Panc1 (cell line): ENCODE results near the gene PHF13. TPM values are rescaled to one million over a fixed set of nuclear protein-coding genes. Genes with fewer than 3 reads are reported as not detected.

Experiments
- ATAC-seq: fragments of 200-7000 bp; cut with Tn5 transposase; 2 replicates; pipeline ENCODE4 v1.9.1; 2020; ENCODE audit warnings: mild to moderate bottlenecking, moderate library complexity
- BruUV-seq: library from RNA; stranded (reverse); fragments of 400-500 nt; replicated peaks from 2 replicates; lab custom pipeline; 2021; lab: Mats Ljungman, UMichigan
- CTCF ChIA-PET: fragments of 300-600 bp; sonication (Branson Sonifier 250); formaldehyde crosslinking; loops from one replicate; lab custom pipeline; 2022; ENCODE audit warnings: antibody characterized with exemption; lab: Charles Lee
- POLR2A ChIA-PET: fragments of 300-600 bp; sonication (Branson Sonifier 250); formaldehyde crosslinking; loops from one replicate; lab custom pipeline; 2022; ENCODE audit warnings: antibody characterized with exemption; lab: Charles Lee
- DNase-seq: peaks from one replicate; pipeline ENCODE4 v3.0.0-alpha.2; 2010; ENCODE audit warnings: low read depth, low spot score
- H3K27ac ChIP-seq: 2 replicates; pipeline ENCODE4 v1.5.1; 2011; ENCODE audit warnings: mild to moderate bottlenecking, low read length, inconsistent platforms
- H3K27me3 ChIP-seq: fragments of 200-500 bp; sonication (Bioruptor generic); 2 replicates; pipeline ENCODE4 v1.6.0; 2014; ENCODE audit warnings: low read length, inconsistent platforms; ENCODE audit not compliant: control insufficient read depth, insufficient read depth
- H3K36me3 ChIP-seq: fragments of 200-500 bp; sonication (Bioruptor generic); 2 replicates; pipeline ENCODE4 v1.5.1; 2014; ENCODE audit warnings: inconsistent platforms, mild to moderate bottlenecking, low read length, moderate library complexity; ENCODE audit not compliant: control insufficient read depth, insufficient read depth
- H3K4me1 ChIP-seq: 2 replicates; pipeline ENCODE4 v1.5.1; 2011; ENCODE audit warnings: inconsistent platforms, mild to moderate bottlenecking, low read length, moderate library complexity; ENCODE audit not compliant: control insufficient read depth, insufficient read depth
- H3K4me3 ChIP-seq, 2 experiments: 2 replicates each; pipeline ENCODE4 v1.5.1; 2011 to 2012; ENCODE audit warnings: low read depth in 2 of 2, low read length in 2 of 2, mild to moderate bottlenecking in 2 of 2, inconsistent platforms in 1 of 2, moderate library complexity in 1 of 2
- H3K9me3 ChIP-seq: fragments of 200-500 bp; sonication (Bioruptor generic); 2 replicates; pipeline ENCODE4 v1.5.1; 2014; ENCODE audit warnings: low read depth, mild to moderate bottlenecking, inconsistent platforms, low read length, moderate library complexity; ENCODE audit not compliant: control insufficient read depth, insufficient read depth
- CTCF ChIP-seq: fragments of 450-650 bp; IDR thresholded peaks from 2 replicates; pipeline ENCODE4 v1.5.1; 2017; ENCODE audit warnings: mild to moderate bottlenecking
- POLR2AphosphoS5 ChIP-seq: IDR thresholded peaks from 2 replicates; pipeline ENCODE4 v1.6.1; 2012; ENCODE audit warnings: mild to moderate bottlenecking, low read depth, low read length, moderate library complexity
- REST ChIP-seq, 2 experiments: IDR thresholded peaks; 2 replicates each; pipeline ENCODE4 v1.6.1; 2011 to 2012; ENCODE audit warnings: low read depth in 2 of 2, control low read depth in 1 of 2, low read length in 1 of 2, mild to moderate bottlenecking in 1 of 2, moderate library complexity in 1 of 2; ENCODE audit not compliant: insufficient read depth in 1 of 2
- SIN3A ChIP-seq: IDR thresholded peaks from 2 replicates; pipeline ENCODE4 v1.6.1; 2012; ENCODE audit warnings: low read depth, mild to moderate bottlenecking, low read length, moderate library complexity, borderline replicate concordance; ENCODE audit not compliant: insufficient read depth
- TCF7L2 ChIP-seq: IDR thresholded peaks from 2 replicates; pipeline ENCODE4 v1.6.1; 2011; ENCODE audit warnings: mild to moderate bottlenecking, low read depth, low read length, inconsistent platforms
- in situ Hi-C: cut with HindIII; loops from 2 replicates; pipeline ENCODE4 v1.10.0; 2016; ENCODE audit warnings: low sequenced_read_pairs, low pct_unique_long_range_greater_than_20kb
- intact Hi-C: fragments of 100-400 bp; cut with micrococcal nuclease; formaldehyde crosslinking; loops from one replicate; pipeline ENCODE4 v1.10.0; 2022; ENCODE audit not compliant: unreplicated experiment
- total RNA-seq: library from RNA; stranded (reverse); gene quantifications from one replicate; pipeline ENCODE4 v1.2.1, GENCODE V29; 2021; ENCODE audit not compliant: unreplicated experiment

PHF13 gene
- total RNA-seq, 1 experiment from 2014 or later: 41.8 TPM

DNA sequence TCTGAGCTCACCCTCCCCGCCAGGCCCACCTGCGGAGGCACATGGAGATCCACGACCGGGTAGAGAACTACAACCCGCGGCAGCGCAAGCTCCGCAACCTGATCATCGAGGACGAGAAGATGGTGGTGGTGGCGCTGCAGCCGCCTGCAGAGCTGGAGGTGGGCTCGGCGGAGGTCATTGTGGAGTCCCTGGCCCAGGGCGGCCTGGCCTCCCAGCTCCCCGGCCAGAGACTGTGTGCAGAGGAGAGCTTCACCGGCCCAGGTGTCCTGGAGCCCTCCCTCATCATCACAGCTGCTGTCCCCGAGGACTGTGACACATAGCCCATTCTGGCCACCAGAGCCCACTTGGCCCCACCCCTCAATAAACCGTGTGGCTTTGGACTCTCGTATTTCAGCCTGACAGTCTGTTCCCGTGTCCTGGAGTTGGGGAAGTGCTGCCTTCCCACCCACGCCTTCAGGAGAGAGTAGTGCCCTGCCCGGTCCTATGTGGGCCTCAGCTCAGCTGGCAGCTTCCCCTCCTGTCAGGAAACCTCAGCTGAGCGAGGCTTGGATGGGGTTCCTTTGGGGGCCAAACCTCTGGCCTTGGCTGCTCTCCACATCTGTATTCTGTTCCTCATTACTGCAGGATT is 24.5 kb upstream of the PHF13 start:
- Histone ChIP-seq H3K27me3 (no peaks in the 10 kb centered on the region), H3K9me3 (no peaks in the 10 kb centered on the region), H3K4me3 (no peak overlapping the region), H3K36me3 (peaks cover 2% of the 10 kb centered on the region; the same call in 1 of the 2 replicates), H3K4me1 (no peaks in the 10 kb centered on the region), H3K27ac (no peak overlapping the region)
- DNase-seq (no peak), ATAC-seq (peak; percentile 5; the same call in 1 of the 2 replicates)
- no TSS peak for BruUV-seq
- in situ Hi-C loops: no loop called here
- CTCF ChIA-PET: no interaction called here
- no peak for TF ChIP-seq CTCF
- TF ChIP-seq REST (IDR thresholded peaks at IDR 0.05; ENCODE audit: insufficient read depth in 1 of 2, low read depth in 2 of 2, low read length in 1 of 2): no peak
- TF ChIP-seq SIN3A: no peak
- TF ChIP-seq POLR2AphosphoS5: no peak; the same call in 1 of the 2 replicates
- TF ChIP-seq TCF7L2: no peak
- POLR2A ChIA-PET: interaction anchor here (0.7 kb wide), 1 partner anchor 34 kb away, joined by 3 read pairs; the partner anchor contains the start of gene TAS1R1
- intact Hi-C loops: no loop called here

- no peak for ATAC-seq
- no peak for TF ChIP-seq POLR2AphosphoS5
- no peak for TF ChIP-seq SIN3A
- TF ChIP-seq TCF7L2: no peak
- TF ChIP-seq REST (IDR thresholded peaks at IDR 0.05; ENCODE audit: insufficient read depth in 1 of 2, low read depth in 2 of 2, low read length in 1 of 2): no peak
- no peak for TF ChIP-seq CTCF
- in situ Hi-C loops: no loop called here
- Histone ChIP-seq H3K27me3 (no peaks in the 10 kb centered on the region), H3K27ac (no peak overlapping the region), H3K4me1 (no peaks in the 10 kb centered on the region), H3K36me3 (peaks cover 2% of the 10 kb centered on the region; the same call in 1 of the 2 replicates), H3K9me3 (no peaks in the 10 kb centered on the region), H3K4me3 (no peak overlapping the region)
- DNase-seq: no peak
- POLR2A ChIA-PET: no interaction called here
- no TSS peak for BruUV-seq
- CTCF ChIA-PET: no interaction called here
- intact Hi-C loops: no loop called here
Measured at GRCh38 chr1:6590046-6590445, 23.5 kb upstream of the PHF13 start.
